ENCODE results near the gene CADPS2. TPM values are rescaled to one million over a fixed set of nuclear protein-coding genes. Genes with fewer than 3 reads are reported as not detected.

Gene CADPS2
- total and polyA plus RNA-seq, 7 donors = 4.7 to 13.0 (median 9.5) TPM

GRCh38 chr7:122430710-122431109, 455.6 kb downstream of the CADPS2 start:
- no peaks in the 10 kb centered on the region for H3K9me3 ChIP-seq
- no peaks in the 10 kb centered on the region for H3K4me1 ChIP-seq
- WGBS, 2 donors = 63 to 84% methylated on average over 1 of the region's 1 CpG
- intact Hi-C loops (cut with DNase I) = no loop called here
- no peaks in the 10 kb centered on the region for H3K27me3 ChIP-seq
- H3K4me3 ChIP-seq = no peak overlapping the region
- DNase-seq = no peak
- no peak overlapping the region for H3K27ac ChIP-seq
- H3K36me3 ChIP-seq = no peaks in the 10 kb centered on the region
- TF ChIP-seq CTCF (IDR thresholded peaks at IDR 0.05) (no peak), POLR2AphosphoS5 (IDR thresholded peaks at IDR 0.05) (no peak), EP300 (IDR thresholded peaks at IDR 0.05) (no peak), POLR2A (IDR thresholded peaks at IDR 0.05) (no peak)

- DNase-seq = no peak
- H3K36me3 ChIP-seq = no peaks in the 10 kb centered on the region
- H3K27ac ChIP-seq = no peak overlapping the region
- no peaks in the 10 kb centered on the region for H3K9me3 ChIP-seq
- WGBS, 2 donors = 81 to 84% methylated on average over 2 of the region's 2 CpGs
- no peaks in the 10 kb centered on the region for H3K27me3 ChIP-seq
- H3K4me1 ChIP-seq = no peaks in the 10 kb centered on the region
- no peak overlapping the region for H3K4me3 ChIP-seq
- TF ChIP-seq CTCF (IDR thresholded peaks at IDR 0.05) = no peak
- TF ChIP-seq POLR2AphosphoS5 (IDR thresholded peaks at IDR 0.05) = no peak
- no peak for TF ChIP-seq EP300 (IDR thresholded peaks at IDR 0.05)
- TF ChIP-seq POLR2A (IDR thresholded peaks at IDR 0.05) = no peak
- intact Hi-C loops (cut with DNase I) = no loop called here
Measured at GRCh38 chr7:122429926-122430325, 456.3 kb downstream of the CADPS2 start.

GRCh38 chr7:122425731-122426130, 460.5 kb downstream of the CADPS2 start:
- Histone ChIP-seq H3K4me1 (no peaks in the 10 kb centered on the region), H3K36me3 (no peaks in the 10 kb centered on the region), H3K27me3 (no peaks in the 10 kb centered on the region), H3K4me3 (no peak overlapping the region), H3K9me3 (no peaks in the 10 kb centered on the region), H3K27ac (no peak overlapping the region)
- DNase-seq = no peak
- intact Hi-C loops (cut with DNase I) = no loop called here
- 68 to 86% methylated on average over 1 of the region's 1 CpG for WGBS, 2 donors
- TF ChIP-seq POLR2A (IDR thresholded peaks at IDR 0.05) = no peak
- no peak for TF ChIP-seq EP300 (IDR thresholded peaks at IDR 0.05)
- no peak for TF ChIP-seq CTCF (IDR thresholded peaks at IDR 0.05)
- no peak for TF ChIP-seq POLR2AphosphoS5 (IDR thresholded peaks at IDR 0.05)

- WGBS, 2 donors = 88 to 92% methylated on average over 4 of the region's 4 CpGs
- H3K4me1 ChIP-seq = no peaks in the 10 kb centered on the region
- no peaks in the 10 kb centered on the region for H3K27me3 ChIP-seq
- H3K4me3 ChIP-seq = no peak overlapping the region
- TF ChIP-seq POLR2A (IDR thresholded peaks at IDR 0.05) (no peak), POLR2AphosphoS5 (IDR thresholded peaks at IDR 0.05) (no peak), CTCF (IDR thresholded peaks at IDR 0.05) (no peak), EP300 (IDR thresholded peaks at IDR 0.05) (no peak)
- DNase-seq = no peak
- H3K27ac ChIP-seq = no peak overlapping the region
- H3K9me3 ChIP-seq = no peaks in the 10 kb centered on the region
- intact Hi-C loops (cut with DNase I) = no loop called here
- no peaks in the 10 kb centered on the region for H3K36me3 ChIP-seq
Measured at GRCh38 chr7:122423591-122423990, 462.7 kb downstream of the CADPS2 start.

GRCh38 chr7:122416336-122416735, 469.9 kb downstream of the CADPS2 start:
- Histone ChIP-seq H3K27me3 (no peaks in the 10 kb centered on the region), H3K9me3 (no peaks in the 10 kb centered on the region), H3K4me1 (no peaks in the 10 kb centered on the region), H3K27ac (no peak overlapping the region), H3K4me3 (no peak overlapping the region), H3K36me3 (no peaks in the 10 kb centered on the region)
- no peak for TF ChIP-seq CTCF (IDR thresholded peaks at IDR 0.05)
- TF ChIP-seq POLR2A (IDR thresholded peaks at IDR 0.05) = no peak
- TF ChIP-seq EP300 (IDR thresholded peaks at IDR 0.05) = no peak
- no peak for TF ChIP-seq POLR2AphosphoS5 (IDR thresholded peaks at IDR 0.05)
- intact Hi-C loops (cut with DNase I) = no loop called here
- DNase-seq = no peak
- 69 to 78% methylated on average over 2 of the region's 2 CpGs for WGBS, 2 donors
